IMR-90 (cell line): ENCODE results near the gene GARNL3. TPM values are rescaled to one million over a fixed set of nuclear protein-coding genes. Genes with fewer than 3 reads are reported as not detected.

Experiments used
- ATAC-seq: fragments of 200-7000 bp; cut with Tn5 transposase; 2 replicates; pipeline ENCODE4 v1.9.1; 2020; ENCODE audit warnings: low read depth, mild to moderate bottlenecking, moderate library complexity
- BruUV-seq: library from RNA; stranded (reverse); fragments of 400-500 nt; replicated peaks from 2 replicates; lab custom pipeline; 2021; lab: Mats Ljungman, UMichigan
- CTCF ChIA-PET: fragments of 300-600 bp; formaldehyde crosslinking; extraction: SDS; loops from one replicate; lab custom pipeline; 2021; ENCODE audit warnings: antibody characterized with exemption; lab: Yijun Ruan, JAX
- POLR2A ChIA-PET: fragments of 300-600 bp; sonication (Branson Sonifier 250); formaldehyde crosslinking; loops from one replicate; lab custom pipeline; 2022; ENCODE audit warnings: antibody characterized with exemption; ENCODE audit not compliant: unreplicated experiment; lab: Charles Lee
- DNase-seq: peaks from one replicate; pipeline ENCODE4 v3.0.0; 2013
- H2AFZ ChIP-seq: replicated peaks from 2 replicates; pipeline ENCODE3; 2013; ENCODE audit warnings: low read length, mild to moderate bottlenecking; ENCODE audit not compliant: poor library complexity
- H2AK5ac ChIP-seq: 2 replicates; pipeline ENCODE4 v1.6.1; 2013; ENCODE audit warnings: low read depth, low read length, inconsistent platforms
- H2AK9ac ChIP-seq: replicated peaks from 2 replicates; pipeline ENCODE3; 2013; ENCODE audit warnings: mild to moderate bottlenecking, low read depth, low read length, moderate library complexity; ENCODE audit not compliant: poor library complexity
- H2BK120ac ChIP-seq: 2 replicates; pipeline ENCODE4 v1.6.1; 2013; ENCODE audit warnings: low read depth, low read length, inconsistent platforms
- H2BK15ac ChIP-seq: 3 replicates; pipeline ENCODE4 v1.6.1; 2013; ENCODE audit warnings: low read depth, low read length, inconsistent platforms
- H2BK20ac ChIP-seq: 2 replicates; pipeline ENCODE4 v1.6.1; 2013; ENCODE audit warnings: low read depth, mild to moderate bottlenecking, inconsistent platforms, low read length, moderate library complexity
- H2BK5ac ChIP-seq: 2 replicates; pipeline ENCODE4 v1.6.1; 2013; ENCODE audit warnings: mild to moderate bottlenecking, low read depth, low read length, inconsistent platforms; ENCODE audit not compliant: poor library complexity, severe bottlenecking
- H3K14ac ChIP-seq: replicated peaks from 2 replicates; pipeline ENCODE4 v1.6.1; 2013; ENCODE audit warnings: low read depth, low read length, inconsistent platforms
- H3K18ac ChIP-seq: 2 replicates; pipeline ENCODE4 v1.6.1; 2013; ENCODE audit warnings: low read depth, low read length, control low read depth
- H3K23ac ChIP-seq: 2 replicates; pipeline ENCODE4 v1.6.1; 2013; ENCODE audit warnings: low read depth, low read length, inconsistent platforms
- H3K27ac ChIP-seq: 2 replicates; pipeline ENCODE4 v1.5.1; 2013; ENCODE audit warnings: mild to moderate bottlenecking, control low read depth, low read length; ENCODE audit not compliant: insufficient read depth
- H3K27me3 ChIP-seq: 2 replicates; pipeline ENCODE4 v1.6.1; 2013; ENCODE audit warnings: low read length; ENCODE audit not compliant: control insufficient read depth, insufficient read depth
- H3K36me3 ChIP-seq: 2 replicates; pipeline ENCODE4 v1.6.1; 2013; ENCODE audit warnings: low read length, mixed read lengths; ENCODE audit not compliant: control insufficient read depth, insufficient read depth
- H3K4ac ChIP-seq: 2 replicates; pipeline ENCODE4 v1.6.1; 2013; ENCODE audit warnings: low read depth, low read length, inconsistent platforms
- H3K4me1 ChIP-seq: 2 replicates; pipeline ENCODE4 v1.6.1; 2013; ENCODE audit warnings: low read length, mixed read lengths; ENCODE audit not compliant: control insufficient read depth, insufficient read depth
- H3K4me2 ChIP-seq: 2 replicates; pipeline ENCODE4 v1.6.1; 2013; ENCODE audit warnings: low read depth, mild to moderate bottlenecking, control low read depth, low read length, moderate library complexity
- H3K4me3 ChIP-seq: 2 replicates; pipeline ENCODE4 v1.5.1; 2013; ENCODE audit warnings: low read depth, mild to moderate bottlenecking, control low read depth, low read length, moderate library complexity; ENCODE audit not compliant: insufficient read depth
- H3K56ac ChIP-seq: 2 replicates; pipeline ENCODE4 v1.6.1; 2013; ENCODE audit warnings: low read length, inconsistent platforms; ENCODE audit not compliant: insufficient read depth; ENCODE audit errors: extremely low read depth
- H3K79me1 ChIP-seq, 2 experiments: 2 replicates each; pipeline ENCODE4 v1.6.1; 2013; ENCODE audit warnings: low read length in 2 of 2, inconsistent platforms in 1 of 2, low read depth in 1 of 2
- H3K9ac ChIP-seq: 2 replicates; pipeline ENCODE4 v1.6.1; 2013; ENCODE audit warnings: low read depth, low read length, control low read depth
- H3K9me1 ChIP-seq: 2 replicates; pipeline ENCODE4 v1.6.1; 2013; ENCODE audit warnings: low read length, inconsistent platforms; ENCODE audit not compliant: insufficient read depth
- H3K9me3 ChIP-seq: 2 replicates; pipeline ENCODE4 v1.6.1; 2013; ENCODE audit warnings: low read length; ENCODE audit not compliant: control insufficient read depth, insufficient read depth
- H4K20me1 ChIP-seq: 2 replicates; pipeline ENCODE4 v1.6.1; 2013; ENCODE audit warnings: low read length, inconsistent platforms; ENCODE audit not compliant: insufficient read depth
- H4K5ac ChIP-seq: 2 replicates; pipeline ENCODE4 v1.6.1; 2013; ENCODE audit warnings: mild to moderate bottlenecking, low read depth, low read length, control low read depth
- H4K8ac ChIP-seq, 2 experiments: 2 replicates each; pipeline ENCODE4 v1.6.1; 2013; ENCODE audit warnings: low read depth in 2 of 2, low read length in 2 of 2, control low read depth in 1 of 2, inconsistent platforms in 1 of 2
- H4K91ac ChIP-seq: 2 replicates; pipeline ENCODE4 v1.6.1; 2013; ENCODE audit warnings: low read depth, low read length, inconsistent platforms; ENCODE audit not compliant: insufficient read depth
- CHD1 ChIP-seq: IDR thresholded peaks from 2 replicates; pipeline ENCODE4 v1.6.1; 2012; ENCODE audit warnings: low read depth, low read length, improper control_type of control experiment
- ELK1 ChIP-seq: fragments of 150-350 bp; IDR thresholded peaks from 2 replicates; pipeline ENCODE4 v1.6.1; 2016; ENCODE audit warnings: low read depth, mild to moderate bottlenecking, low read length, moderate library complexity, borderline replicate concordance
- MAFK ChIP-seq: IDR thresholded peaks from 2 replicates; pipeline ENCODE4 v1.6.1; 2012; ENCODE audit warnings: low read depth, low read length, improper control_type of control experiment
- NFE2L2 ChIP-seq: fragments of 150-350 bp; IDR thresholded peaks from 2 replicates; pipeline ENCODE4 v1.6.1; 2016; ENCODE audit warnings: low read depth, mild to moderate bottlenecking, low read length
- WGBS, 2 experiments: methylation state at CpG; one replicate each; pipeline versions ENCODE4 v1.1.5 to v1.1.7; 2013; ENCODE audit warnings: missing lambda C conversion rate in 2 of 2; ENCODE audit not compliant: insufficient read length in 1 of 2; ENCODE audit errors: extremely low coverage in 2 of 2; 5-methylcytosine and 5-hydroxymethylcytosine counted together
- dilution Hi-C: fragments of 300-500 bp; cut with HindIII; formaldehyde crosslinking; loops from one replicate; pipeline ENCODE4 v1.14.3; 2018; ENCODE audit warnings: low sequenced_read_pairs; ENCODE audit not compliant: unreplicated experiment
- in situ Hi-C: fragments of 300-500 bp; cut with MboI; formaldehyde crosslinking; loops from 3 replicates; pipeline ENCODE4 v1.14.3; 2019; ENCODE audit warnings: low sequenced_read_pairs, inconsistent platforms, mixed read lengths
- intact Hi-C: fragments of 100-400 bp; cut with micrococcal nuclease; formaldehyde crosslinking; loops from 2 replicates; pipeline ENCODE4 v1.10.0; 2022
- polyA plus RNA-seq, 3 experiments: library from polyadenylated mRNA; depleted of rRNA; stranded (reverse); fragments of >200 nt; gene quantifications; 2 replicates each; pipeline ENCODE4 v1.2.3, GENCODE V29; 2012; ENCODE audit warnings: low replicate concordance in 1 of 3
- total RNA-seq: library from RNA; depleted of rRNA; stranded (reverse); fragments of >200 nt; gene quantifications from 2 replicates; pipeline ENCODE4 v1.2.3, GENCODE V29; 2012

The GARNL3 gene
- total and polyA plus RNA-seq, 2 of the 4 experiments (the other 2 are of a cell fraction): 1.9 to 5.0 TPM

DNA sequence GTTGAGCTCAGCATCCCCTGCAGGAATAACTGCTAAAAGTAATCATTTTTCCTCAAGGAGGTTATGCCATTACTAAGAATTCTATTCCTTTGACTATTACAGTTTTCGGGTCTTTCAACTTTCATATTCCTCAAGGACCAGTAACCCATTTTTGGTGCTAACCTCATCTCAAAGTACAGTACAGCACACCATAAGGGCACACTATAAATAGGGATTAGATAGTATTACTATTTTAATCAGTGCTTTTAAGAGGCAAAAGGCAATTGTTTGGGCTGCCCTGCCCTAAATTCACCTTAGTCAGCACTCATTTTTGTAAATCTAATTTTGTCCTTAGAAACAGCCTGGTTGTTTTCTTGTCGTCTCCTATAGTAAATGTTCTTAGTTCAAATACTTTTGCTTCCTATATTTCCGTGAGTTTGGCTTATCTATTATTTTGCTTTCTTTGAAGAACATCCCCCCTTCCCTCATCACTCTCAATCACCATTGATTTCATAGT, 13.6 kb upstream of the GARNL3 start:
- WGBS, 2 experiments: no CpG with 5 or more reads among the region's 3 CpGs
- dilution Hi-C loops: no loop called here

More for the DNA sequence above, 13.6 kb upstream of the GARNL3 start:
- intact Hi-C loops: no loop called here
- H3K9ac ChIP-seq: no peak overlapping the region
- H4K5ac ChIP-seq: no peak overlapping the region
- no peaks in the 10 kb centered on the region for H3K79me1 ChIP-seq
- H4K8ac ChIP-seq: no peak overlapping the region
- H3K18ac ChIP-seq: no peak overlapping the region
- H3K23ac ChIP-seq: no peak overlapping the region
- H2AFZ ChIP-seq: no peak overlapping the region
- no peak overlapping the region for H3K4ac ChIP-seq
- H2BK20ac ChIP-seq: no peak overlapping the region
- H3K9me1 ChIP-seq: no peaks in the 10 kb centered on the region
- ATAC-seq (no peak), DNase-seq (no peak)
- TF ChIP-seq ELK1: no peak
- no peak for TF ChIP-seq CHD1
- TF ChIP-seq NFE2L2: no peak
- TF ChIP-seq MAFK: peak; percentile 57
- in situ Hi-C loops: no loop called here
- H2BK15ac ChIP-seq: no peak overlapping the region
- H4K91ac ChIP-seq: no peak overlapping the region
- H3K36me3 ChIP-seq: no peaks in the 10 kb centered on the region
- no peak overlapping the region for H2BK120ac ChIP-seq
- no peak overlapping the region for H2AK5ac ChIP-seq
- no peaks in the 10 kb centered on the region for H3K27me3 ChIP-seq
- H2AK9ac ChIP-seq: no peak overlapping the region
- H3K4me2 ChIP-seq: no peak overlapping the region
- H4K20me1 ChIP-seq: no peaks in the 10 kb centered on the region
- no peak overlapping the region for H3K14ac ChIP-seq
- H3K4me3 ChIP-seq: no peak overlapping the region
- no peak overlapping the region for H3K56ac ChIP-seq
- no peaks in the 10 kb centered on the region for H3K4me1 ChIP-seq
- CTCF ChIA-PET: no interaction called here
- H3K27ac ChIP-seq: no peak overlapping the region
- H3K9me3 ChIP-seq: no peaks in the 10 kb centered on the region
- H2BK5ac ChIP-seq: no peak overlapping the region
- POLR2A ChIA-PET: no interaction called here
- no TSS peak for BruUV-seq
